HepG2 (cell line): ENCODE measurements around the gene SLC25A33.

Experiments used
- CREB3 ChIP-seq: sonication (generic); formaldehyde crosslinking; IDR thresholded peaks from 2 replicates; pipeline ENCODE4 v1.5.0; 2020; ENCODE audit warnings: missing genetic modification reagents
- CTCF ChIP-seq: sonication (generic); formaldehyde crosslinking; IDR thresholded peaks from 2 replicates; pipeline ENCODE4 v1.5.0; 2020; ENCODE audit warnings: mild to moderate bottlenecking, missing genetic modification reagents, moderate library complexity
- FOXM1 ChIP-seq: sonication (generic); formaldehyde crosslinking; IDR thresholded peaks from 2 replicates; pipeline ENCODE4 v1.5.0; 2020; ENCODE audit warnings: missing genetic modification reagents
- HMGXB4 ChIP-seq, 2 experiments: sonication (generic) in 1 of 2; formaldehyde crosslinking in 1 of 2; IDR thresholded peaks; 2 replicates each; pipeline versions ENCODE4 v1.4.0 to v1.6.1; 2018 to 2020; ENCODE audit warnings: missing genetic modification reagents in 2 of 2, borderline replicate concordance in 1 of 2, low read depth in 1 of 2, mild to moderate bottlenecking in 1 of 2, missing biosample characterization in 1 of 2
- IRF1 ChIP-seq: sonication (generic); formaldehyde crosslinking; IDR thresholded peaks from 2 replicates; pipeline ENCODE4 v1.4.0; 2020; ENCODE audit warnings: low read depth, mild to moderate bottlenecking, missing genetic modification reagents
- MNT ChIP-seq: fragments of 450-650 bp; IDR thresholded peaks from 2 replicates; pipeline ENCODE4 v1.6.1; 2016
- POLR2A ChIP-seq, 2 experiments: IDR thresholded peaks; 2 replicates each; pipeline ENCODE4 v1.6.1; 2011; ENCODE audit warnings: low read depth in 2 of 2, low read length in 2 of 2, mild to moderate bottlenecking in 1 of 2, moderate library complexity in 1 of 2; ENCODE audit not compliant: insufficient read depth in 1 of 2
- PRMT3 ChIP-seq: sonication (generic); formaldehyde crosslinking; IDR thresholded peaks from 2 replicates; pipeline ENCODE4 v1.8.1; 2022; ENCODE audit warnings: low read depth, mild to moderate bottlenecking, moderate library complexity, missing genetic modification reagents, borderline replicate concordance
- TAF1 ChIP-seq: sonication (generic); formaldehyde crosslinking; IDR thresholded peaks from 2 replicates; pipeline ENCODE4 v1.4.0; 2020; ENCODE audit warnings: missing genetic modification reagents
- ZBTB20 ChIP-seq: sonication (generic); formaldehyde crosslinking; IDR thresholded peaks from 2 replicates; pipeline ENCODE4 v1.8.1; 2023; ENCODE audit warnings: missing genetic modification reagents, low read depth, mild to moderate bottlenecking, borderline replicate concordance
- ZGPAT ChIP-seq: IDR thresholded peaks from 2 replicates; pipeline ENCODE4 v1.6.1; 2016; ENCODE audit warnings: mild to moderate bottlenecking
- ZKSCAN8 ChIP-seq: IDR thresholded peaks from 2 replicates; pipeline ENCODE4 v1.6.1; 2016; ENCODE audit warnings: borderline replicate concordance, missing genetic modification reagents, missing compliant biosample characterization

- no peak for TF ChIP-seq POLR2A (IDR thresholded peaks at IDR 0.05; ENCODE audit: insufficient read depth in 1 of 2, low read depth in 2 of 2, low read length in 2 of 2)
- TF ChIP-seq FOXM1 (CRISPR knock-in tag) = no peak
- TF ChIP-seq CTCF (CRISPR knock-in tag) = no peak
- no peak for TF ChIP-seq MNT
- no peak for TF ChIP-seq ZGPAT (CRISPR knock-in tag)
- TF ChIP-seq ZKSCAN8 (CRISPR knock-in tag) = no peak
- TF ChIP-seq PRMT3 = no peak
- TF ChIP-seq TAF1 (CRISPR knock-in tag) = no peak
- TF ChIP-seq HMGXB4 (CRISPR knock-in tag; IDR thresholded peaks at IDR 0.05; ENCODE audit: borderline replicate concordance in 1 of 2, low read depth in 1 of 2) = no peak
- no peak for TF ChIP-seq ZBTB20 (CRISPR knock-in tag)
- TF ChIP-seq IRF1 (CRISPR knock-in tag) = no peak
- TF ChIP-seq CREB3 (CRISPR knock-in tag) = no peak
Measured at GRCh38 chr1:9602794-9603167, 63.5 kb downstream of the SLC25A33 start.
